Peyer's patch (tissue), 4 donors: ENCODE measurements around the gene ZHX3. TPM values are rescaled to one million over a fixed set of nuclear protein-coding genes. Genes with fewer than 3 reads are reported as not detected.

ENCODE experiments used
- DNase-seq, 3 donors: peaks; one replicate each; pipeline ENCODE4 v3.0.0-alpha.2; 2017 to 2019
- H3K27ac ChIP-seq, 4 donors: fragments of 200-600 bp; sonication (generic); one replicate each; pipeline ENCODE4 v1.5.1; 2016 to 2019
- H3K27me3 ChIP-seq, 2 donors: fragments of 200-600 bp; sonication (generic); one replicate each; pipeline ENCODE4 v1.5.1; 2019
- H3K36me3 ChIP-seq, 3 donors: fragments of 200-600 bp; sonication (generic); one replicate each; pipeline ENCODE4 v1.5.1; 2016 to 2019
- H3K4me1 ChIP-seq, 4 donors: fragments of 200-600 bp; sonication (generic); one replicate each; pipeline ENCODE4 v1.5.1; 2016 to 2019
- H3K4me3 ChIP-seq, 4 donors: fragments of 200-600 bp; sonication (generic); 1 replicate in 3 of 4; 2 replicates in 1 of 4; pipeline ENCODE4 v1.5.1; 2016 to 2019; ENCODE audit warnings: mild to moderate bottlenecking in 1 of 4
- H3K9me3 ChIP-seq, 4 donors: fragments of 200-600 bp; sonication (generic); one replicate each; pipeline ENCODE4 v1.5.1; 2016 to 2019; ENCODE audit warnings: mild to moderate bottlenecking in 1 of 4
- POLR2A ChIP-seq, 2 donors: fragments of 450-650 bp; IDR thresholded peaks; one replicate each; pipeline ENCODE4 v1.5.1; 2017; ENCODE audit warnings: antibody characterized with exemption in 2 of 2, mild to moderate bottlenecking in 2 of 2, moderate library complexity in 2 of 2
- total RNA-seq, 4 donors: library from RNA; depleted of rRNA; stranded (reverse); fragments of >200 nt; gene quantifications; one replicate each; pipeline ENCODE4 v1.1.0, GENCODE V29; 2016
- TF ChIP-seq, protein P1 (sequence below), 6 experiments: fragments of 450-650 bp in 4 of 6; fragments of 200-600 bp in 2 of 6; sonication (generic) in 1 of 6; IDR thresholded peaks; one replicate each; pipeline ENCODE4 v1.5.1; 2017 to 2019; ENCODE audit warnings: antibody characterized with exemption in 6 of 6, mild to moderate bottlenecking in 3 of 6, moderate library complexity in 1 of 6

ZHX3 gene
- total RNA-seq, 4 donors from 2014 or later: 33.8 to 53.0 (median 39.5) TPM

DNA sequence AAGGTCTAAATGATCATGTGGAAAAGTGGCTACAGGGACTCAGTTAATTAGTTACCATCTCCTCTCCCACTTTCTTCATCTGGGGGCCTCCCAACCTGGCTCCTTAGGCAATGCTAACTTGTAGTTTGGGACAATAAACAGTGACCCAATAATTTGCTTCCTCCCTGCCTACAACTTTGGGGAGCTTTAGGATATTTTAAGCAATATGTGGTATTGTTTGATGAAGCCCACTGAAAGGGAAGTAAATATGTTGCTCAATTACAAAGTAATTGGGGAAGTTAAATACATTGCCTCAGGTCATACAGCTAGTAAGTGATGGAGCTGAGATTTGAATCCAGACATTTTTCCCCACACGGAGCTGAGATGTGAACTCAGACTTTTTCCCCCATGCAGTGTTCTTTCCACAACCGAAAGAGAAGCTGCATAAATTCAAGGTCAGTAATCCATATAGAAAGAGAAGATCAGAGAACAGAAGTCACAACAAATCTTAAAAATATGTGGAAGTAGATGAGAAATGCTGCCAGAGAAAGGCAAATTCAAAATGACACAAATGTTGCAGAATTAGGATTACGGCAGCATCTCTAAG lies 26.6 kb downstream of the ZHX3 start:
- Histone ChIP-seq H3K4me3 (no peak overlapping the region), H3K27ac (no peak overlapping the region), H3K36me3 (no peaks in the 10 kb centered on the region), H3K4me1 (no peaks in the 10 kb centered on the region), H3K27me3 (no peaks in the 10 kb centered on the region), H3K9me3 (peaks cover 0 to 9% (median 0%) of the 10 kb centered on the region in 4 donors)
- DNase-seq: no peak
- TF ChIP-seq, protein P1, sequence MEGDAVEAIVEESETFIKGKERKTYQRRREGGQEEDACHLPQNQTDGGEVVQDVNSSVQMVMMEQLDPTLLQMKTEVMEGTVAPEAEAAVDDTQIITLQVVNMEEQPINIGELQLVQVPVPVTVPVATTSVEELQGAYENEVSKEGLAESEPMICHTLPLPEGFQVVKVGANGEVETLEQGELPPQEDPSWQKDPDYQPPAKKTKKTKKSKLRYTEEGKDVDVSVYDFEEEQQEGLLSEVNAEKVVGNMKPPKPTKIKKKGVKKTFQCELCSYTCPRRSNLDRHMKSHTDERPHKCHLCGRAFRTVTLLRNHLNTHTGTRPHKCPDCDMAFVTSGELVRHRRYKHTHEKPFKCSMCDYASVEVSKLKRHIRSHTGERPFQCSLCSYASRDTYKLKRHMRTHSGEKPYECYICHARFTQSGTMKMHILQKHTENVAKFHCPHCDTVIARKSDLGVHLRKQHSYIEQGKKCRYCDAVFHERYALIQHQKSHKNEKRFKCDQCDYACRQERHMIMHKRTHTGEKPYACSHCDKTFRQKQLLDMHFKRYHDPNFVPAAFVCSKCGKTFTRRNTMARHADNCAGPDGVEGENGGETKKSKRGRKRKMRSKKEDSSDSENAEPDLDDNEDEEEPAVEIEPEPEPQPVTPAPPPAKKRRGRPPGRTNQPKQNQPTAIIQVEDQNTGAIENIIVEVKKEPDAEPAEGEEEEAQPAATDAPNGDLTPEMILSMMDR (IDR thresholded peaks at IDR 0.05): no peak
- TF ChIP-seq POLR2A (IDR thresholded peaks at IDR 0.05): no peak

DNA sequence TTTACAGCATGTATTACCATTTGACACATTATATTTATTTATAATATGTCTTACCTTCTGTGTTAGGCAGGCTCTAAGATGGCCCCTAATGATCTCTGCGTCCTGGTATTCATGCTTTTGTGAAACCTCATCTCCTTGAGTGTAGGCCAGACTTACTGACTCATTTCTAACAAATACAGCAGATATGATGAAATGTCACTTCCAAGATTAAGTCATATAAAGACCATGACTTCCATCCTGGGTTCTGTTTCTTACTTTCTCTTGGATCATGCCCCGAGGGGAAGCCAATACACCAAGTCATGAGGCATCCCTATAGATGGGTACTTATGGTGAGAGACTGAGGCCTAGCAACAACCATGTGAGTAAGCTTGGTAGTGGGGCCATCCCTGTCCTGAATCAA lies 30.2 kb downstream of the ZHX3 start:
- Histone ChIP-seq H3K4me1 (no peaks in the 10 kb centered on the region), H3K27ac (no peak overlapping the region), H3K9me3 (peaks cover 0 to 10% (median 0%) of the 10 kb centered on the region in 4 donors), H3K4me3 (no peak overlapping the region), H3K27me3 (no peaks in the 10 kb centered on the region), H3K36me3 (no peaks in the 10 kb centered on the region)
- no peak for DNase-seq
- TF ChIP-seq POLR2A (IDR thresholded peaks at IDR 0.05): no peak
- TF ChIP-seq, protein P1 (IDR thresholded peaks at IDR 0.05): no peak

DNA sequence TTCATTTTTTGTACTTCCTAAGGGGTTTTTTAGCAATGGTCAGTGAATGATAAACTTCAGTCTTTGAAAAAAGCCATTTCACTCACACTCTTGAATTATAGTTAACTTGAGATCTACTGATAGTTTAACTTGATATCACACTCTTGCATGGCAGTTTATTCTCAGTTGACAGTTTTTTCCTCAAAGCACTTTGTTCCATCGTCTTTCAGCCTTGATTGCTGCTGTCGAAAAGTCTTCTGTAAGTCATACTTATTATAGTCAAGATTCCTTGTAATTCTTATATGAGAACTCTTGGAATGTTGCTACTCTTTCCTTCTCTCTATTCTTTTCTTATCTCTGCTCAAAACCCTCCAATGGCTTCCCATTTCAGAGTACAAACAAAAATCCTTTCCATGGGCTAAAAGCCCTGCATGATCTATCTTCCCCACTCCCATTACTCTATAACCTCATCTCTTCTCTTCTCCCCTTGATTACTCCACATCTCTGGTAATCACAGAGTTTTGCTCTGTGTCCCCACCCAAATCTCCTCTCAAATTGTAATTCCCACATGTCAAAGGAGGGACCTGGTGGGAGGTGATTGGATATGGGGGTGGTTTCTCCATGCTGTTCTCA lies 31.2 kb downstream of the ZHX3 start:
- no peaks in the 10 kb centered on the region for H3K36me3 ChIP-seq

DNA sequence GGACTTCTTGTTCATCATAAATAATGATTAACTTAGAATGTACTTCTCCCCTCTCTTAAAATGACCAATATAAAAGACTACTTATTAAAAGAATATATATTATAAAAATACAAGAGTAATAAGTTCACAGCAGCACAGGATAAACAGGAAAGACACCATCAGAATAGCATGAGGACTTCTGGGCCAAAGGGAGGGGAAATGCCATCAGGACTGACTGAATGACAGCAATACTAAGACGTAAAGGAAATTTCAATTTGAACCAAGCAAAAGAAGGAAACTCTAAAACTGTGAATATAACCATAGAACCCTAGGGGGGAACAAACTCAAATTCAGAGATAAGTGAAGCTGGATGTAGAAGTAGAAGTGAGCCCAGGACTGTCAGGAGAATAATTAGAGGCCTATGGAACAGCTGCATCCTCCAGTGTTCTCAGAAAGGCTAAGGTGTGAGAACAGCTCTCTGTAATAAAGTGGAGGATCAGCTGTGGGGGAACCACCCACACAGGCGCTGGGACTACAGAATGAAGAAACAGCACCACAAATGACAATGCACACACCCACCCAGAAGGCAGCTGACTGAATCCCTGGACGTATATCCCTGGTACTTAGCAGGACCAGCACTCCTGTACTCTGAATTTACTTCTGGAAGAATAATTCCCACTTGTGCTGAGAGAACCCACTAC lies 37.8 kb downstream of the ZHX3 start:
- Histone ChIP-seq H3K4me3 (no peak overlapping the region), H3K9me3 (no peaks in the 10 kb centered on the region), H3K36me3 (no peaks in the 10 kb centered on the region), H3K27me3 (no peaks in the 10 kb centered on the region), H3K4me1 (no peaks in the 10 kb centered on the region), H3K27ac (no peak overlapping the region)
- DNase-seq: no peak
- TF ChIP-seq, protein P1 (IDR thresholded peaks at IDR 0.05): no peak
- no peak for TF ChIP-seq POLR2A (IDR thresholded peaks at IDR 0.05)

More for the DNA sequence above, 31.2 kb downstream of the ZHX3 start:
- DNase-seq: no peak
- H3K4me3 ChIP-seq: no peak overlapping the region
- no peaks in the 10 kb centered on the region for H3K4me1 ChIP-seq
- H3K27me3 ChIP-seq: no peaks in the 10 kb centered on the region
- no peak for TF ChIP-seq POLR2A (IDR thresholded peaks at IDR 0.05)
- TF ChIP-seq, protein P1 (IDR thresholded peaks at IDR 0.05): no peak
- H3K9me3 ChIP-seq: peaks cover 0 to 10% (median 0%) of the 10 kb centered on the region in 4 donors
- no peak overlapping the region for H3K27ac ChIP-seq

DNA sequence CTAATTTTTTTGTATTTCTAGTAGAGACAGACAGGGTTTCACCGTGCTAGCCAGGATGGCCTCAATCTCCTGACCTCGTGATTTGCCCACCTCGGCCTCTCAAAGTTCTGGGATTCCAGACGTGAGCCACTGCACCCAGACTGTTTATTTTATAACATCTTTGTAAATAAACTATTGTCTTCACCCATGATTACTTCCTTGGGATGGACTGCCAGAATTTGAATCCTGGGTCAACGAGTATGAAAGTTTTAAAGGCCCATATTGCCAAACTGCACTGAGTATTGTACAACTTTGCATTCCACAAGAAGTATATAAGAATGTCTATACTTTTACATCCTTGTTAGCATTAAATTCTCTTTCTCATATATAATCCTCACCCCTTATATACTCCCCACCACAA lies 38.6 kb downstream of the ZHX3 start:
- Histone ChIP-seq H3K27me3 (no peaks in the 10 kb centered on the region), H3K27ac (no peak overlapping the region), H3K9me3 (no peaks in the 10 kb centered on the region), H3K4me1 (no peaks in the 10 kb centered on the region), H3K4me3 (no peak overlapping the region), H3K36me3 (no peaks in the 10 kb centered on the region)
- DNase-seq: no peak
- TF ChIP-seq, protein P1 (IDR thresholded peaks at IDR 0.05): no peak
- TF ChIP-seq POLR2A (IDR thresholded peaks at IDR 0.05): peak in 1 of 2 donors; percentile 8
